Nucleus accumbens (tissue), 56 donors: ENCODE data around the gene ST3GAL4.

Experiments used
- DNase-seq, 56 donors: peaks; one replicate each; lab custom pipeline; 2025; lab: John Stamatoyannopoulos, UW

The ST3GAL4 gene

DNA sequence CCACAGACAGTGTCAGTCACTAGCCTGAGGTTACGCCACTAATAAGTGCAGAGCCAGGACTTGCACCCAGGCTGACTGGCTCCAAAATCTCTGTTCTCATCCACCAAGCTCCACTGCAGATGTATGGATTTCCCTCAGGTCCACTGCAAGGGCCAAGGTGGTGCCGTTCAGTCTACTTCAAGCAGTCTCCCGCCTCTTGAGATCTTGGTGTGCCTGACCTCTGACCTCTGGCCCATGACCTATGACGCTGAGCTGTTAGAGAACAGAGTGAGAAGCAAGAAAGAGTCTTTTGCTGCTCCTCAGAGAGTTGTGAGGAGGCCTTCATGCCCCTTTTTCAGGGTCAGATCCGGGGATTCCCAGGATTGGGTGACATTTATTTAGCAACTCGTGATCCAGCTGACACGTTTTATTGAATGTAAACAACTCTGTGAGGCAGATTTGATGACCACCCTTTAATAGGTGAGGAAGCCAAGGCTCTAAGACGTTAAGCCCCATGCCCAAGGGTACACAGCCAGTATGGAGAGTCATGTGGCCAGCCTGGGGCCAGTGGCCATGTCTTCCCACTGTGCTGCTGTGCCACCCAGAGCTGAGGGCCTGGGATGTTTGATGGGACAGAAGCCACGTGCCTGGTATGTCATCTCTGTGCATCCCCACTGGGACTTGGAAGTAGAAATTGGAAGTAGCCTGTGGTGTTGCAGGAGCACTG lies 26.4 kb upstream of the ST3GAL4 start:
- no peak for DNase-seq

DNA sequence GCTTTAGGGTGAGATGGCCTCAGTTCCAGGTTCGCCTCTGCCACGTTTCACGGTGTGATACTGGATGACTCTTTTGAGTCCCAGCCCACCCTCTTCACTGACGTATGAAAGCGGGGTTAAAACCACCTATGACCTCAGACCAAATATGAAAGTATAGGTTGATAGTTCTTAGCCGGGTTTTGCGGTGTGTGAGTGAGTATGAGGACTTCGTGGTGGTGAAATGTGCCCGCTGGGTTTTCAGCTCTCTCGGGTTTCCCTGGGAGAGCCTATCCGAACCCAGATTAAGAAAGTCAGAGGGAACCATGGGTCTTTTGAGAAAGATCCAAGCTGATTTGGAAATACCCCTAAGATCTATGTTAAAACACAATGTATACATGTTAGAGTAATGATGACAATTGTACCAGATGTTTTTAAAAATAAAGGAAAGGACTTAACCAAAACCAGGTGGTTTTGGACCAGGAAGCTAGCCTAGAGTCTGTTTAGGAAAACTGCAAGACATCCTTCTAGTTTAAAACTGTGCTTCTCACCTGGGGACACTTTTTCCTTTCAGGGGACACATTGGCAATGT lies 25.8 kb upstream of the ST3GAL4 start:
- DNase-seq: no peak

DNA sequence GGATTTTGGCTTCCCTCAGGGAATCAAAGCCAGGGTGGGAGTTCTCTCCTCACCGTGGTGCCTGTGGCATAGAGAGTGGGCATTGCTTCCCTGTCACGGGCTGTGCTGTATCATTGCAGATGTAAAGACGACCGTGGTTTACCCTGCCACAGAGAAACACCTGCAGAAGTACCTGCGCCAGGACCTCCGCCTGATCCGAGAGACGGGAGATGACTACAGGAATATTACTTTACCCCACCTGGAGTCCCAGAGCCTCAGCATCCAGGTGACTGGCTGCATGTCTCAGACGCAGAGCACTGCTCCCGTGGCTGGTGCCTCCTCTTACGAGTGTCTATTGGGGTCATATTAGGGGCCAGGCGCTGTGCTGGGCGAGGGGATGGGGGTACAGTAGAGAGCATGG lies 24.2 kb upstream of the ST3GAL4 start:
- no peak for DNase-seq

DNA sequence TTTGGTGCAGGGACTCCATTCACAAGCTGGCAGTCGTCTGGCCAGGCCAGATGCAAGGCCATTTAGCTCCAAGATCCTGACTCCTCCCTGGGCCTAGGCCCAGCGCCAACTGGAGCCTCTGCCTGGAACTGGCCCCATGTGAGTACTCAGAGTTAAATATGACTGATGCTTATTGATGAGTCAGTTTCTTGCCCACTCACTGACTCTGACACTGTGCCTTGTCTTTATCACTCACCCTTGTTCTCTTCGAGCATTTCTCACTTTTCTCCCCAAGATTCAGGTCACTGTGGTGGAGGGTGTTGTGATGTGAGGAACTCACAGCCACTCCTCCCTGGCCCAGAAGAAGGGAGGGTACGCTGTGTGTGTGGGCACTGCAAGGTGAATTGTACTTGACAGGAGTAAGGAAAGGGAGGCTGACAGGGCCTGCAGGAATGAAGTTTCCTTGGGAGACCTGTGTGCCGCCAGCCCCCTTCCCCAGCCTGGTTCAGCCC lies 23.2 kb upstream of the ST3GAL4 start:
- DNase-seq: peak in 15 of 56 donors; percentile 10 to 83 (median 22)

DNA sequence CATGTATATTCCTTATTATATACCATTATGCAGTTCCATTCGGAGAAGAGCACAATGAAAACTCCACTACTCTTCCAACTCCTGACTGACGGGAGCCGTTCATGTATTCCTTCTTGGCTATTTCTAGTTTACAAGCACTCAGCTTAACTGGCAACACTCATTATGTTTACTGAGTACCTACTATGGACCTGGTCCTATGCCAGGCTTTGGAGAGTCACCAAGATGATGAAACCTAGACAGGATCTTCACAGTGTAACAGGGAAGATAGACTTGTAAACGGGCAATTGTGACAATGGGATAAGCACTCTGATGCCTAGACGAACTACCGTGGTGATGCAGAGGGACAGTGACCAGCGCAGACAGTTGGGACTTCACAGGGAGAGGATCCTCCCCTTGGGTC lies 22.3 kb upstream of the ST3GAL4 start:
- no peak for DNase-seq

DNA sequence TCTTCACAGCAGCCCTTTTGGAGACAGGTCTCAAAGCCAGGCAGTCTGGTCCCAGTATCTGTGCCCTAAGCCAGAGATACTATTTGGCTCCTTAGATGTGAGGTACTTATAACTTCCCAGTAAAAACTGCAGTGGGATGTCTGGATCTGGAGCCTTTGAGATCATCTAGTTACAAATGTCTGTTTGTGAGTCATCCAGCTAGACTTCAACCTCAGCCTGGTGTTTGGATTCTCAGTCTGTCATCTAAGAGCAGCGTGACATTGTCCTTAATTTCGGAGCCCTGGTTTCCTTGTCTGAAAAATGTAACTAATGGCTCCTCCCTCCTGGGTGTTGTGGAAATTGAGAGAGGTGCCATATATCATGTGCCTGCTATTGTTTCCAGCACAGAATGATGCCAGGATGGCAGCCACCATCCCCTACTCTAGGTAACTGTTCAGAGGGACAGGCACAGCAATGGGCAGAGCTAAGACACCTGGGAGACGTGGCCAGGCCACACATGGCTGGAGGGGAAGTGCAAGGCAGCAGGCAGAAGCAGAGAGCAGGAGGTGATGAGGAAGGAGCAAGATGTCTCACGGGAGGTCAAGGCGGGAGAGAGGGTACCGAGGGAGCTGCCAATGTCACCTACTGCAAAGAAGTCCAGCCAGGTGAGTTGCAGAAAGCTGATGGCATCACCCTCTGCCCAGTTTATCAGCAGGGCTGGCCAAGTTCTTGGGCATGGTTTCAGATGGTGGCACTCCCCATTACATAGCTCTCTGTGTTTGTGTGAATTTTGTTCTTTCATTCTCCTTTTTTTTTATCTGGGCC lies 20.6 kb upstream of the ST3GAL4 start:
- DNase-seq: no peak

DNA sequence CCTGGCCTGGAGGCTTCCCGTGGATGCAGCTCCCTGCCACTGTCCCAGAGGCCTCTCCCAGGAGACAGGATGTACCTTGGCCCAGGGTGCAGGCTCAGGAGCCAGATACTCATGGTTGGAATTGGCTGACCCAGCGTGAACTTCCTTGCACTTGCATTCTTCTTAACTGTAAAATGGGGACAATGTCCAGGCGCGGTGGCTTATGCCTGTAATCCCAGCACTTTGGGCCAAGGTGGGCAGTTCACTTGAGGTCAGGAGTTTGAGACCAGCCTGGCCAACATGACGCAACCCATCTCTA lies 20.1 kb upstream of the ST3GAL4 start:
- DNase-seq: no peak

DNA sequence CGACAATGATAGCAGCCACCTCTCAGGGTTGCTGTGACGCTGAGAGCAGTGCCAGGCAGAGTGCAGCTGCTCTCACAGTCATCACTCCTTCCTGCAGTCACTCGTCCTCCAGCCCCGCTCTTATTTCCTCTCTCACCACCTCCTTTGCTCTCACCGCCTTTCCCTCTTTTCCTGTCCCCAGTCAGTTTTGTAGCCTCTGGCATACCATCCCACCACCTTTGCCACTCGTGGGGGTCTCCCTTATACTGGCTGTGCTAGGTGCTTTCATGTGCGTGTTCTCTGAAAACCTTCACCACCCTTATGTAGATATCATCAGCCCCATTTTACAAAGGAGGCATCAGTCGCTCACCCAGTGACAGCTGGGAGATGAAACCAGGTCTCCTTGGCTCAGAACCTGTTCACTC lies 19.3 kb upstream of the ST3GAL4 start:
- no peak for DNase-seq

DNA sequence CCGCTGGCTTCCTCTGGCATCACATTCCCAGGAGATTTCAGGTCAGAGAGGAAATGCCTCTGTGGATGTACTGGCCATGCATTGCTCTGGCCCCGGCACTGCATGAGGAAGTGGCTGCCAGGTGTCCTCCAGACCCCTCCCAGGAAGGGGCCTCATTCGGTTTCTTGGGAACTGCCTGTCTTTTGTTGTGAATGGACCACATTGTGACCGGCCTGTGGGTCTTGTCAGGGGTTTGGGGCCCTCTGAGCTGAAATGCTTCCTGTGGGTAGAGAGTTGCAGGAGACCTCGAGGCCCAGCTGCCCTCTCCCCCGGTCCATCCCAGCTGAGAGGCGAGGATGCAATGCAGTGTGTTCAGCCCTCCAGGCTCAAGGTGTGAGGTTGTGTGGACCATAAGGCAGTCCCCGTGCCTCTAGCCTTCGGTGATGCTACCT lies 18.8 kb upstream of the ST3GAL4 start:
- DNase-seq: no peak

DNA sequence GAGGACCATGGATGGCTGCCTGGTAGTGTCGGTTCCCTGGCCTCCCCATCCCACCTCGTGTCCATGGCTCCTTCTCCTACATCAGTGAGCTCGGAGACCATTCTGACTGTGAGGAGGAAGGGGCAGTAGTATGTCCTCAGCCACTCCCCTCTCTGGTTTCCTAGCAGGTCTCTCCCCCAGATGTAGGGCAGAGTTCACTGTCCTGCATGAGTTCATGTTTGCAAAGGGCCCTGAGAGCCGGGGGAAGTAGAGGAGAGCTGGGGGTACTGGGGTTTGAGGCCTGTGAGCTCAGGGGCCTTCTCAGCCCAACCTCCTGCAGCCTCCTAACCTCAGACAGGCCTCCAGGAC lies 18.4 kb upstream of the ST3GAL4 start:
- DNase-seq: no peak

DNA sequence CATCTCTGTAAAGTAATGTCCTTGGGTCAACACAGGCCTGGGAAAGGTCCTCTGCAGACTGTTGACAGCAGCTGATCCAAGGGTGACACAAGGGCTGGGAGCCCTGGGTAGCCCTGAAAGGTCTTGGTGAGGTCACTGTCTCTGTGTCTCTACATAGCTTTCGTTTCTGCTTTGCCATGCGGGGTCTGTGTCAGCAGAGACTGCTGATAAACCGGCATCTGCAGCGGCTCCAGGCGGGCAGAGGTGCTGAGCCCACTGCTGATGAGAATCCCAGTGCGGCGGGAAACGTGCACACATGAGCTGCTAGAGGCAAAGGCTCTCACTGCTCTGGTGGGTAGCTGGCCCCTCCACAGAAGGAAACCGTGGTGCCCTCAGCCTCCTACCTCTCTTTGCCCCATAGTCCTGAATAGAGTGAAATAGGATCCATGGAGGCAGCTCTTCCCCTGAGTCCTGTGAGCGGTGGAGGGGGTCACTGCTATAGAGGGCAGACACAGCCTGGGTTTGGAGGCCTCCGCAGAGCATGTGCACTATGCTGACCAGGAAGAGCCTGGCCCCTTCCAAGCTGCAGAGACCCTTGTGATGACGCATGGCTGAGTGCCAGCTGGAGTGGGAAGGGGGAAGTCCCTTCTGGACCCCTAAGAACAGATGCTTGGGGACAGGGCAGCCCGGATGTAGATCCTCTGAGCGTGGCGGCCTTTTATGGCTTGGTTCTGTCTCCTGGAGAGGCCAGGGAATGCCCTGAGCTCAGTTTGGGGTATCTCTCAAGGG lies 17.8 kb upstream of the ST3GAL4 start:
- DNase-seq: no peak

DNA sequence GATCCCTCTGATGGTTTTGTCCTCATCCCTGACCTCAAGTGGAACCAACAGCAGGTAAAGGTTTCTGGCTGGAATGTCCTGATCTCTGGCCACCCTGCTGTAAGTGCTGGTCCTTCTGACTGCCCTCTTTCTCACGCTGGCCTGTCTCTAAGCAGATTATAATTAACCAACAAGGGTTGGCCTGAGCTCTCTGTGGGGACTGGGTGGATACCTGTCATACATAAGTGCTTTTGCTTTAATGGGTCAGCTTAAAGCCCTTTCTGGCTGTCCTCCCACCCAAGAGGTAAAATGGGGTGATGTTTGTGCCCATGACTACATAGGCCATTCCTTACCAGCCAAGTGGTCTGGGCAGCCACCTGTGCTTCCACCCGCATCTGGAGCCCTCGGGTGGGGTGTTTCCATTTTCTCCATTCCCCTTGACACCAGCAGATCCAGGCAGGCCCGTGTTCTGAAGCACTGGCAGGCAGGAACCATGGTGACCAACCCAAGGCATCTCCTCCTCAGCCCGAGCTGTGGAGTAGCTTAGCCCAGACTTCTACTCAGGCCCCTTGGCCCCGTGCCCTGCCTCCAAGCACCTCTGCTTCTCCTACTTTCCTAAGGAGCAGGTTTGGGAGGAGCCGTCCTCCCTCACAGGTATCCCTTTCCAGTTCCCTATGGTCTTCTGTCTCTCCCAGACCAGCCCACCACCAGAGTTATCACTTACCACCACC lies 17.0 kb upstream of the ST3GAL4 start:
- no peak for DNase-seq

DNA sequence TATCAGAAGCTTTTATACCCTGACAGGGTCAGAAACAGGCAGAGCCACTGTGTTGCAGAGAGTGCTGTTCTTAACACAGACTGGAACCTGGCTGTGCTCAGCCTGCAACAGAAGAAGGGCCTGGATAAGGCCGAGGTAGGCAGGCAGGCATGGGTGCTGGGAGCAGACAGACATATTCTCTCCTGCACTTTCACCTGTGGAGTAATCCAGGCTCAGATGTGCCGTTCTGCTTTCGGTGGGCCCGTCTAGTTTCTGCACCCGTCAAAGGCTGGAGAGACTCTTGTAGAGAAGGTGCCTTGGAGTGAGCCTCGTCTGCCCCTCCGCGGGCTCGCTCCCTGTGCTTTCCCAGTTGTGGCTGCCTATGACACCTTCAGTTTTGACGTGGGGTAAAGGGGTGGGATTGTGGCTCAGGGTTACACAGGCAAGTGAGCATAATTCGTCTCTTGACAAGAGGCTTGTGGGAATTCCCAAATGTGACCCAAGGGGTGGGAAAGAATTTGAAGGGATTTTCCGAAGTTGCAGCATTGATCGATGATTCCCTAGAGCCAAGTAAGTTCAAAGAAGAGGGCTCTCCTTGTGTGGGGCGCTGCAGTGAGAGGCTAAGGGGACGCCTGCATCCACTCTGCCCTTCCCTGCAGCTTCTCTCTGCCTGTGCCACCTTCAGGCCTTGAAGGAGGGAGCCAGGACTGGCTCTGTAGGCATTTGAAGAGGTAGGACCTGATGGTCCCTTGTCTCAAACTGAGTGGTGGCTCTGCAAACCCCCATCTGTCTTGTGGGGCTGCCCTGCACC lies 16.2 kb upstream of the ST3GAL4 start:
- DNase-seq: no peak

DNA sequence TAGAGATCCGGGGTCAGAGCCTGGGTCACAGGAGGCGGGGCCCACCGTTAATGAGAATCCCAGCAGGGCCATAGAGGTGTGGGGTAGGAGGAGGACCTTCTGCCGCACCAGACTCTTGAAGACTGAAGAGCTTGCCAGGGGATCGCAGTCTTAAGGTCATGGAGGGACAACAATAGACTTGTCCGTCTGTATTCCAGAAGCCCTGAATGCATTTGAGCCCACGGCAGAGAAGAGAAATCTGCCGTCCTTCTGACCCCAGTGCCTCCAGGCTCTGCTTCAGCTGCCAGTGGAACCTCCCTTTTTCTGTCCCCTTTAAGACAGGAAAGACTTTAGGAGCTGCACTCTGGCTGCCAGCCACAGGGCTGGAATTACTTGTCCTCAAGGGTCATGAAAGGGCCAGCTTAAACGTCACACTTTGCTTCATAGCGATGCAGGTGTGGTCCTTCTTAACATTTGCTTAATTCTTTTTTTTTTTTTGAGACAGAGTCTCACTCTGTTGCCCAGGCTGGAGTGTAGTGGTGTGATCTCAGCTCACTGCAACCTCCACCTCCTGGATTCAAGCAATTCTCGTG lies 15.5 kb upstream of the ST3GAL4 start:
- DNase-seq: no peak

DNA sequence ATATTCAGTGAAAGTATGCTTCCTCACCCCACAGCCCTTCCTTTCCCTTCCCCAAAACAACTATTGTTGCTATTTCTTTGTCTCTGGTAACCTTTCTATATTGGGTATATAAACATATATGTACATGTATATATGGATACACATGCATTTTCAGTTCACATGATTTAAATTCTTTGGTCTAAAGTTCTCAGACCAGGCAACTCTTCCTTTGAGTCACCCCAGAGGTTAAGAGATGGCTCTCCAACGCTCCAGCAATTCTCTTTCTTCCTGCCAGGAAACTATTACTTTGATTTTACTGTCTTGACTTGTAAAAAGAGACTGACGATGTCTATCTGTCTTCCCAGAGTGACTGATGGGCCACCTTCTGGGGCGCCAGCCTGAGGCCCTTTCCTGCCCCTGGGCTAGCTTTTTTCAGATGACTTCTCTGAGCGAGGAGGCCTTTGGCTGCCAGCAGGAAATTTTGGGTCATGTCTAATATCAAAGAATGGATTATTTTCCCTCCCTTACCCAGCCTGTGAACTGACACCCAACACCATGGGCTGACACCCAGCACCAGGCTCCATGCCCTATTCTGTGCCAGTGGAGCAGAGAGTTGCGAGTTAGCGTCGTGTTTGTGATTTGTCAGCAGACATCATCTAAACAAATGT lies 14.4 kb upstream of the ST3GAL4 start:
- DNase-seq: no peak

DNA sequence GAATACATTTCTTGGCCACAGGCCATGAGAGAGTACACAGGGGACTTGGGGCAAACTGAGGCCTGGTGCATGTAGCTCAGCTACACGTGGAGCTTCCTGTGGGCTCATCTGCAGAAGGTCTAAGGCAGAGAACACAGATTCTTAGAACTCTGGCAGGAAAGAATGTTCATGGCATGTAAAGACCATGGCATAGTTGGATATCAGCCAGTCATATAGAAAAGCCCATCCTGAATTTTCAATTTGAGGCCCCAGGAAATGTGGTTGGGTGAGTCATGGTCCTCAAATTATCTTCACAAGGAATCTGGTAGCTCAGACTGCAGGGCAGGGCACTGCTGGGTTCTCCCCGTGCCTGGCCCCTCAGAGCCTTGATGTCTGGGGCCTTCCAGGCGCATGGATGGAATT lies 13.7 kb upstream of the ST3GAL4 start:
- no peak for DNase-seq

DNA sequence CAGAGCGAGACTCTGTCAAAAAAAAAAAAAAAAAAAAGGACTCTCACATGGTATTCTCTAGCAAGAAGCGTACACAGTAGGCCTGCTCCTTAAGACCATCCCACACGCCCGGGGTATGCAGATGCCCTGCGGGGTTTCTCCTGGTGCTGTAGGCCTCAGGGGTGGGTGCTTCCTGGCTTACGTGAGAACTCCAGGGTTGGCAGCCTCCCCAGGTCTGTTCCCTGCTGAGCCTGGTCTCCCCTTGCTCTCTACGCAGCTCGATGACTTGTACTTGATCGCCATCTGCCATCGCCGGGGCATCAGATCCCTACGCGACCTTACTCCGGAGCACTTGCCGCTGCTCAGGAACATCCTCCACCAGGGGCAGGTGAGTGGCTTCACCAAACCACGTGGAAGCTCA lies 12.4 kb upstream of the ST3GAL4 start:
- no peak for DNase-seq

DNA sequence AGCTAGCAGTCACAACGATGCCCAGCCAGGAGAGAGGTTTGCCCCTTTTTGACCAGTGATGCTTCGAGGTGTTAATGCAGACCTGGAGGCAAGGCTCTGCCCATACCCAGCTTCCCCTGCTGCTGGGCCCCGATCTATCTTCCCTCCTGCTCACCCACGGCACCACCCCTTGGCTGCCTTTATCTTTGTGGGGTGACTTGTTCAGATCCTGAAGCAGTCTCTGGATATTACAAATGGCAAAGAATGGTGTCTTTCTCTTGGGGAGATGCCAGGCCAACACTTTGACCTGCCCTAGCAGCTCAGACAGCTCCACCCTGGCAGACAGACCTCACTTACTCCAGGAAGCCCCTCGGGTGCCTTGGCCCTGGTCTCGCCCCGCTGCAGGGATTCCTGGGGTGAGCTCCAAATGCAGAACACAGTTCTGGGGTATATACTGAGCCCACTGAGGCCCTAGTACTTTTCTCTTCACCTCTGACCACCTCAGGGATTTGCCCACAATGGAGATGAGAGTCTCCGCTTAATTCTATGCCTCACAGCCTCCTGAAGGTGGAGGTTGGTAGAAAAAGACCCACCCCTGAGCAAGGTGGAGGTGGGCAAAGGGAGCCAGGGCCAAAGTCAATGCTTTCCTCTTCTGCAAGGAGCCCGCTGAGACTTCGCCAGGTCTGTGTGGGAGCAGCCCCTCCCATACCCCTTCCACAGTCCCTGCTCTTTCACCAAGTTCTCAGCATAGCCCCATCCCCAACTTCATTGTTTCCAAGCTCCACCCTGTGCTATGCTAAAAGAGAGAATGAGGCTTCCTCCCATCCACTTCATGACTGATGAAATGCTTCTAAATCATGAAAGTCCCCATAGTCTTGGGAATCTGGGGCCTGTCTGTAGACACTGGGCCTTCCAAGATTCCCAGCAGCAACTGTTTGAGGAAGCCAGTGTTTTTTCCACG lies 11.1 kb upstream of the ST3GAL4 start:
- no peak for DNase-seq
